GM19240 (cell line): ENCODE results near the gene MYO5B.
"Not testable (repeated sequence)": the region's sequence is repeated elsewhere in the genome, so short reads cannot be mapped to it uniquely, and the experiment has no call there.

Experiments used
- DNase-seq: peaks from one replicate; pipeline ENCODE4 v3.0.0; 2011; ENCODE audit warnings: low spot score; ENCODE audit not compliant: insufficient read length

The MYO5B gene

GRCh38 chr18:49808553-49809191, 386.3 kb downstream of the MYO5B start:
- not testable (repeated sequence) for DNase-seq

- DNase-seq: no peak
These were observed 390.9 kb downstream of the MYO5B start for GRCh38 chr18:49804096-49804495.

GRCh38 chr18:49802623-49803022, 392.3 kb downstream of the MYO5B start:
- DNase-seq: no peak

DNA sequence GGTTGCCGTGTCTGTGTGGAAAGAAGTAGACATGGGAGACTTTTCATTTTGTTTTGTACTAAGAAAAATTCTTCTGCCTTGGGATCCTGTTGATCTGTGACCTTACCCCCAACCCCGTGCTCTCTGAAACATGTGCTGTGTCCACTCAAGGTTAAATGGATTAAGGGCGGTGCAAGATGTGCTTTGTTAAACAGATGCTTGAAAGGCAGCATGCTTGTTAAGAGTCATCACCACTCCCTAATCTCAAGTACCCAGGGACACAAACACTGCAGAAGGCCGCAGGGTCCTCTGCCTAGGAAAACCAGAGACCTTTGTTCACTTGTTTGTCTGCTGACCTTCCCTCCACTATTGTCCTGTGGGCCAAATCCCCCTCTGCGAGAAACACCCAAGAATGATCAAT, 394.5 kb downstream of the MYO5B start:
- DNase-seq: not testable (repeated sequence)

DNA sequence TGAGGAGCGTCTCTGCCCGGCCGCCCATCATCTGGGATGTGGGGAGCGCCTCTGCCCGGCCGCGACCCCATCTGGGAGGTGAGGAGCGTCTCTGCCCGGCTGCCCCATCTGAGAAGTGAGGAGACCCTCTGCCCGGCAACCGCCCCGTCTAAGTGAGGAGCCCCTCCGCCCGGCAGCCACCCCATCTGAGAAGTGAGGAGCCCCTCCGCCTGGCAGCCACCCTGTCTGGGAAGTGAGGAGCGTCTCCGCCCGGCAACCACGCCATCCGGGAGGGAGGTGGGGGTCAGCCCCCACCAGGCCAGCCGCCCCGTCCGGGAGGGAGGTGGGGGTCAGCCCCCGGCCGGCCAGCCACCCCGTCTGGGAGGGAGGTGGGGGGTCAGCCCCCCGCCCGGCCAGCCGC, 395.1 kb downstream of the MYO5B start:
- DNase-seq: not testable (repeated sequence)

DNA sequence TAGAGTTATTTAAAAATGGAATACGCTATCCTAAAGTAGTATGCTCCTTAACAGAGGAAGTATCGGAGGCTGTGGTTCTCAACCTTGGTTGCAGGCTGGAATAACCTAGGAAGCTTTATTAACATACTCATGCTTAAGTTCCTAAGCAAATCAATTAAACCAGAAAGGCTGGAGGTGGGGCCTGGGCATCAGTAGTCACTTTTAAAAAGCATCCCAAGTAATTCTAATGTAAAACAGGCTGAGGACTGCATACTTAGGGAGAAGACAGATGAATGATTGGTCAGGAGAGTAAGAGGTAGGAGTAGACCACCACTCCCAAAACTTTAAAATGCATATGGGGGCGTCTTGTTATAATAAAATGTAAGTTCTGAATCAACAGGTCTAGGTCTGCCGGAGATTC, 396.9 kb downstream of the MYO5B start:
- DNase-seq: no peak

DNA sequence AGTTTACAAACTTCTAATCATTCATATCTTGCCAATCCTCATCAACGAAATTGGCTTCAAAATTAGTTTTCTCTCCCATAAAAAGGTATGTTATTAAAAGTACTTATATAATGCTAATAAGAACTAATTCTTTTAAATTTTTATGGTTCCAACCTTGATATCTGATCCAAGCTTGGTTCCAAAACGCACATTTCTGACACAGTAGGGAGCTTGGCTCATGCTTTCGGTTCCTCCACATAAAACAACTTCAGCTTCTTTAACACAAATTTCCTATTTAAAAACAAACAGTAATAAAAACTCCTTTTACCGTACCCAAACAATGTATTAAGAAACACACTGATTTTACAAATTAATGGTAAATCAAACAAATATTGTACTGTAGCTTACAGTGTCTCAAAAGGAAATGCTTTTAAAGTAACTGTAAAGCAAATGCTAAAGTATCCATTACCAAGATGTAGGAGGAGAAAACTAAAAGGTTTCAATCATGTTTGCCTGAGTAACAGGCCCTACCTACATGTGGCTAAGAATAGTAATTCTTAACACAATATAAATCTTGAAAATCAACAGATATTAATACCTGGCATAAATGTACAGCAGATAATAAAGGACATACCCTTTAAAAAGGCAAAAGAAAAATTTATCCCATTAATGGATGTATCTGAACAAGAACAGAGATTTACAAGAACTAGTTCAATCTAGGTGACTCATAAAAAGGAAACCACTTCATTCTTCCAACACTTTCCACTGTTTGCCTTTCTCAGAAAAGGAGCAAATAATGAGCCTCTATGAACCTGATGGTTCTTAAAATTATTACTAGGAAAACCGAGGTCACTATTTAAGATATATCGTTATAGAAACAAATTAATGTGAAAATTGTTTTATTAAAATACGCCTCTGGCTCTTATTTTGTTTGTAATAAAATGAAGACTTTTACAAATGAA, 399.1 kb downstream of the MYO5B start:
- no peak for DNase-seq

GRCh38 chr18:49794743-49795142, 400.2 kb downstream of the MYO5B start:
- DNase-seq: no peak

- not testable (repeated sequence) for DNase-seq
These were observed 405.3 kb downstream of the MYO5B start for GRCh38 chr18:49789560-49790134.

DNA sequence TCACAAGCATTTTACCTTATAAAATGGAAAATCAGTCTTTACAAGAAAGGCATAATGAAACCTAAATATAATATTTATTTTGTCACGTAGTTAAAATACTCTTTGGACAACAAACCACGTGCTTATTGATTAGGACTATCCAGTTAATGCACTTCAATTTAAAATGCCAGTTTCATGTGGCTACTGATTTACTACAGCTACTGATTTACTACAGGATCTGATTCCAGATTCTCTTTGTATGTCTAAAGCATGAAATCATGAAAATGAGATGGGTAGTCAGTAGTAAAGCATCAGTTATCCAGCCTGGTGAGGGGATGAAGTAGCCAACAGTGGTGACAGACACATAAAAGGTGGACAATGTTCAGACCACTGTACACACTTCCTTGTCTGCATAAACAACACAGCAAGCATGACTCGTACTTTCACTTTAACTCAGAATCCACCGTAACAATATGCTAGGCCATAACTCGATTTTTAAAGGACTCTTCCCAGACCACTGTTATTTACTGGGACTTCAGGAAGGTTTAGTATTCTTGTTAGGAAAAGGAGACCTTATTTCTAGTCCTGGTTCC, 406.5 kb downstream of the MYO5B start:
- DNase-seq: no peak

DNA sequence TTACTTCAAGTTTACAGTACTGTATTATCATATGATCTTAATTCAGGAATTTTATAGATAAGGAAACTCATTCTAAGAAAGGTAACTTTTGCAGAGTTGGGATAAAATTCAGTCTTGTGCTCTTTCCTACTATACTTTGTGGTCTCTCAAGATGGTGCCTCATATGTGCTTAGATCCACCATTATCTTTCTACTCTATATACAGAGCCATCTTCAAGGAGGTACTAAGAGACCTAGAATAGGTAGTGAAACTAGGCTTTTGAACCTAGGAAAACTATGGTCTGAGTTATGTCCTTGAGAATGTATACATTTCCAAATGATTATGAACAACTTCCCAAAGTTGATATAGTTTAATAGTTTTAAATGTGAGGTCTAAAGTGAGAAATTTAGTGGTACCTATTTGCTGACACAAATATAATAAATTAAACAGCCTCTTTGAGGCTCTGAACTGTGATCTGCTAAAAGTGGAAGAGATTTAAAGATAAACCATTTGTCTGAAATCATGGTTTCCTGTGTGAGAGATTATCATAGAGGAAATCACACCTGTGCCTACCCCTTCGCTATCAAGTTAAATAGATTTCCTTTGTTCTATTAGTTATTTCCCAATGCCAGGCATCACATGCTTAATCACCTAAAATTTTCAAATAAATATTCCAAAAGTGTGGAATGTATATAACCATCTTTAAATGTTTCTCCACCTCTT, 408.8 kb downstream of the MYO5B start:
- DNase-seq: no peak

DNA sequence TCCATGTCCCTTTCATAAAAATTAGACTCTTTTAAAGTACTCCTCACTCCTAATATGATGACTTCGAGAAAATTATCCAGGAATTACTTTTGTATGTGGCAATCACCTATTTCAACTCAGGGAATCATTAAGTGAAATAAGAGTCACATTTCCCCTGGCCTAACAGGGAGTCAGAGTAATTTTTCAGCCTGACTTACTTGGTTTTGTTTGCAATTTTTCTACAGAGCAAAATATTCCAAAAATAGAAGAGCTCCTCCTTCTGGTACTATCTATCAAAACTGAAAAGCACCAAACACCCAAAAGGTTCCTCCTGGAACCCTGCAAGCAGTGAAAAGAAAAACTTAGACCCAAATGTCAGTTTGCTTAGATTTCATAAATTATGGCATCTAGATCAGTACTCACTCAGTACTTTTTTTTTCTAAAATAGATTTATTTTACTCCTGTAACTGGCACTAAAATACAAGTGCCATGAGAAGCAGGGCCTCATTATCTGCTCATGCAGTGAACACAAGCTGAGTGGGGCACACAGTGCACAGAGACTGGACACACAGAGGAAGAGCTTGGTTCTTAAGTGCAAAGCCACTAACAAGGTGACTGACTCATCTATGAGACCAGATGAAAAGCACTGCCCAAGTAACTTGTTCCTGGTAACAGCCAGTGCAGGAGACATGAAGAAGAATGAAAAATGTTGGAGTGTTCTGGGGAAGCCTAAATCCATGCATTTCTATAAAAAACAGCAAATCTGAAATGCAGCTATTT, 410.3 kb downstream of the MYO5B start:
- DNase-seq: no peak

DNA sequence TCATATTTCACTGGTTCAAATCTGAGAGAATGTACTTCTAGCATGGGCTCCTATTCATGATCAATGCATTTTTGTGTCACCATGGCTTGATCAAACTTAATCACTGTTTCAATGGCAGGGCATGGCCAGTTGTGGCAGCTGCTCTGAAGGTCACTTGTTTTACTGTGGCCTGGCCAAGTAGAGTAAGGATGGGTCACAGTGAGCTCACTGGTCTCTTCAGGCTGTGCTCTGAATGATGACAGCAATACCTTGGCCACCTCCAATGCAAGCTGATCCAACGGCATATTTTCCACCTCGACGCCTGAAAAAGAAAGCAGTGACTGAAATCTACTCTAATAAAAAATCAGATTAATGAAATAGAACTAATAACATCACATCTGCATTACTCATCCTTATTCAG, 411.3 kb downstream of the MYO5B start:
- DNase-seq: not testable (repeated sequence)

- no peak for DNase-seq
These were observed 416.0 kb downstream of the MYO5B start for GRCh38 chr18:49778826-49779465.
